CD4-positive, CD25-positive, alpha-beta regulatory T cell (primary cell): ENCODE results near the gene ANKRD66. TPM values are rescaled to one million over a fixed set of nuclear protein-coding genes. Genes with fewer than 3 reads are reported as not detected.

Experiments used
- ATAC-seq, 2 donors: fragments of 150-1000 bp; cut with Tn5 transposase; one replicate each; pipeline ENCODE4 v1.10.0; 2021; ENCODE audit warnings: low read depth in 2 of 2, moderate number of reproducible peaks in 2 of 2, moderate library complexity in 1 of 2
- DNase-seq, 3 donors: peaks; one replicate each; pipeline versions ENCODE4 v3.0.0 to v3.0.0-alpha.2; 2012 to 2022; ENCODE audit warnings: mixed read lengths in 1 of 3
- H3K27ac ChIP-seq: one replicate; pipeline ENCODE4 v1.7.0; 2013; ENCODE audit warnings: mild to moderate bottlenecking, low read length; ENCODE audit not compliant: insufficient read depth, poor library complexity, severe bottlenecking
- H3K27me3 ChIP-seq: one replicate; pipeline ENCODE4 v1.7.0; 2013; ENCODE audit warnings: low read length; ENCODE audit not compliant: control insufficient read depth, insufficient read depth
- H3K36me3 ChIP-seq: one replicate; pipeline ENCODE4 v1.7.0; 2013; ENCODE audit warnings: mild to moderate bottlenecking, low read length, moderate library complexity; ENCODE audit not compliant: control insufficient read depth, insufficient read depth
- H3K4me1 ChIP-seq: 2 replicates; pipeline ENCODE4 v1.7.0; 2013; ENCODE audit warnings: mild to moderate bottlenecking, low read length; ENCODE audit not compliant: insufficient read depth, control insufficient read depth, poor library complexity, severe bottlenecking
- H3K4me3 ChIP-seq: one replicate; pipeline ENCODE4 v1.7.0; 2013; ENCODE audit warnings: low read depth, mild to moderate bottlenecking, low read length, moderate library complexity
- H3K9me3 ChIP-seq, 2 experiments: 1 replicate in 1 of 2; 2 replicates in 1 of 2; pipeline ENCODE4 v1.7.0; 2013; ENCODE audit warnings: low read length in 2 of 2, mild to moderate bottlenecking in 1 of 2, moderate library complexity in 1 of 2; ENCODE audit not compliant: control insufficient read depth in 2 of 2
- H3K27ac Mint-ChIP-seq, 3 donors: one replicate each; pipeline ENCODE4 v1.8.0; 2020 to 2022; ENCODE audit warnings: mild to moderate bottlenecking in 3 of 3, mixed read lengths in 3 of 3, moderate library complexity in 2 of 3
- H3K27me3 Mint-ChIP-seq: one replicate; pipeline ENCODE4 v1.8.0; 2022; ENCODE audit warnings: mild to moderate bottlenecking, mixed read lengths
- H3K36me3 Mint-ChIP-seq: one replicate; pipeline ENCODE4 v1.8.0; 2020; ENCODE audit warnings: mixed read lengths
- H3K4me1 Mint-ChIP-seq, 4 donors: one replicate each; pipeline ENCODE4 v1.8.0; 2020 to 2022; ENCODE audit warnings: mixed read lengths in 4 of 4, mild to moderate bottlenecking in 1 of 4
- H3K4me3 Mint-ChIP-seq, 4 donors: one replicate each; pipeline ENCODE4 v1.8.0; 2020 to 2022; ENCODE audit warnings: mild to moderate bottlenecking in 4 of 4, mixed read lengths in 4 of 4, moderate library complexity in 3 of 4
- H3K9me3 Mint-ChIP-seq, 7 donors: one replicate each; pipeline ENCODE4 v1.8.0; 2020 to 2022; ENCODE audit warnings: mixed read lengths in 7 of 7, mild to moderate bottlenecking in 3 of 7, moderate library complexity in 2 of 7
- polyA plus RNA-seq, 4 donors: library from polyadenylated mRNA; unstranded; fragments of 300-500 nt; fragmentation: Illumina TruSeq; gene quantifications; one replicate each; pipeline ENCODE4 v1.2.3, GENCODE V29; 2021
- total RNA-seq: library from RNA; stranded (reverse); gene quantifications from one replicate; pipeline ENCODE4 v1.2.3, GENCODE V29; 2022

The ANKRD66 gene
- total and polyA plus RNA-seq, 5 donors from 2014 or later, result not detected

DNA sequence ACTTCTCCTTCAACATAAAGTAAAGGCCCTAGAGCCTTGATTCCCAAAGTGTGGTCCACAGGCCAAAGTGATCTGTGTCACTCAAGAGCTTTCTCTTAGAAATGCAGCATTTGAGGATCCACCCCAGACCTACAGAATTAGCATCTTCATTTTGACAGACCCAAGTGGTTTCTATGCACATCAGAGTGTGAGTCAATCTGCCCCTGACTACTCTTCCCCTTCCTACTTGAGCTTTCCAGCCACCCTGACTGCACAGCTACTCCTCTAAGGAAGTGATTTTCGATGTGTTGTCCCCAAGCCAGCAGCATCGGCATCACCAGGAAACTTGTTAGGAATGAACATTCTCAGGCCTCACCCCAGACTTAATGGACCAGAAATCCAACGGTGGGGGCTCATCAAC lies 49.1 kb downstream of the ANKRD66 start:
- H3K4me1 Mint-ChIP-seq, result no peaks in the 10 kb centered on the region
- H3K27me3 Mint-ChIP-seq, result no peaks in the 10 kb centered on the region
- no peaks in the 10 kb centered on the region for H3K4me1 ChIP-seq
- H3K9me3 ChIP-seq, result no peaks in the 10 kb centered on the region
- H3K36me3 ChIP-seq, result no peaks in the 10 kb centered on the region
- no peak overlapping the region for H3K4me3 ChIP-seq
- H3K27ac ChIP-seq, result no peak overlapping the region
- H3K27me3 ChIP-seq, result no peaks in the 10 kb centered on the region
- H3K36me3 Mint-ChIP-seq, result no peaks in the 10 kb centered on the region
- H3K4me3 Mint-ChIP-seq, result no peak overlapping the region
- peaks cover 0 to 2% (median 0%) of the 10 kb centered on the region in 7 donors for H3K9me3 Mint-ChIP-seq
- H3K27ac Mint-ChIP-seq, result no peak overlapping the region
- DNase-seq (no peak), ATAC-seq (no peak)

DNA sequence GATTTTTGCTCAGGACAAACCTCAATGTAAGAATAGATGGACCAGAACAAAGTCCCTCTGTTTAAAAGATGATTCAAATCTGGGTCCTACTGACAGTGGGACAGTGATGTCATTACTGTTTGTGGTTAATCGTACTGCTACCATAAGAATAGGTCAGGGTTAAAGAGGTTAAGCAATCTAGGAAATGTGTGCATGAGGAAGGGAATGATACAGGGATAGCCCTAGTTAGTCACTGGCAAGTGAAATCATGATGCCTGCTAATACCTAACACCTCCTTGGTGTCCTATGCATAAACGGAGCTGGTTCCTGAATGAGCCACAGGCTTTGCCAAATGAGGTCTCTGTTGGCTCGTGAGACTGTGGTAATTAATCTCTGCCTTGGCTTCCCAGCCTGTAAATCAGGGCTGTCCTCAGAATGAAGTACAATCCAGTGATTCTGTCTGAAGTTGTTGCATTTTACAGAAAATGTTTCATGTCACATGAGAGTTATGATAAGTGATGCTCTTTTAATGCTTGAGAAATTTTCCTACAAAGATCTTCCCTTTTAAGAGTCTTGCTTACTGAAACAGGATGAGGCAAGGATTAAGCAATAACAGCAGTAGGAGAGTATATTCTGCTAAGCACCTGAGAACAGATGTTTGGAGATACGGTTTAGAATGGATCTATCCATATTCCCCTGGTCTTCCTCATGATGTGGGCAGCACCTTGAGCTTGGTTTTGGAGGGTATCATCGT lies 50.3 kb downstream of the ANKRD66 start:
- H3K36me3 ChIP-seq, result no peaks in the 10 kb centered on the region
- no peak for DNase-seq
- no peaks in the 10 kb centered on the region for H3K27me3 ChIP-seq
- Mint-ChIP-seq H3K4me1 (no peaks in the 10 kb centered on the region), H3K36me3 (no peaks in the 10 kb centered on the region), H3K9me3 (peaks cover 0 to 2% (median 0%) of the 10 kb centered on the region in 7 donors), H3K27ac (no peak overlapping the region), H3K4me3 (no peak overlapping the region), H3K27me3 (no peaks in the 10 kb centered on the region)
- ATAC-seq, result no peak
- H3K27ac ChIP-seq, result no peak overlapping the region
- H3K4me3 ChIP-seq, result no peak overlapping the region
- H3K9me3 ChIP-seq, result no peaks in the 10 kb centered on the region
- H3K4me1 ChIP-seq, result no peaks in the 10 kb centered on the region

DNA sequence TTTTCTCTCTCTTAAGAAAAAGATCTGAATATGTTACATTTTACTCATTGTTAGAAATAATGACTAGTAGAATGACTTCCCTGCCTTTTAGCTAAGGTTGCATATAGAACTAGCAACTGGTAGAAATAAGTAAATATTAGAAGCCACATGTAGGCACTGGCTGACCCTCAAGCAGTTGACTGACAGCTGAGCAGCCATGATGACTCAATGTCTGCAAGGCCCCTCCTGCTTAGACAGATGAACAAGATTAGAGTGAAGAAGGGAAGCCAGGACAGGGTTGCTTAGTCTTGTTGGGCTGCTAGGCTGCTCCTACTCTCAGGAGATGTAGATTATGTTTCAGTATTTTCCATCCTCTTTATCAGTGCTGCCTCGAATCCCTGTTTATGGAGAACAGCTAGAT lies 52.9 kb downstream of the ANKRD66 start:
- H3K27ac ChIP-seq, result no peak overlapping the region
- H3K4me3 ChIP-seq, result no peak overlapping the region
- H3K4me1 ChIP-seq, result no peaks in the 10 kb centered on the region
- no peaks in the 10 kb centered on the region for H3K36me3 ChIP-seq
- no peaks in the 10 kb centered on the region for H3K9me3 ChIP-seq
- no peaks in the 10 kb centered on the region for H3K4me1 Mint-ChIP-seq
- H3K27me3 ChIP-seq, result no peaks in the 10 kb centered on the region
- no peak for DNase-seq
- no peak overlapping the region for H3K27ac Mint-ChIP-seq
- H3K9me3 Mint-ChIP-seq, result peaks cover 0 to 2% (median 0%) of the 10 kb centered on the region in 7 donors
- no peak overlapping the region for H3K4me3 Mint-ChIP-seq
- no peaks in the 10 kb centered on the region for H3K36me3 Mint-ChIP-seq
- no peak for ATAC-seq
- H3K27me3 Mint-ChIP-seq, result no peaks in the 10 kb centered on the region

DNA sequence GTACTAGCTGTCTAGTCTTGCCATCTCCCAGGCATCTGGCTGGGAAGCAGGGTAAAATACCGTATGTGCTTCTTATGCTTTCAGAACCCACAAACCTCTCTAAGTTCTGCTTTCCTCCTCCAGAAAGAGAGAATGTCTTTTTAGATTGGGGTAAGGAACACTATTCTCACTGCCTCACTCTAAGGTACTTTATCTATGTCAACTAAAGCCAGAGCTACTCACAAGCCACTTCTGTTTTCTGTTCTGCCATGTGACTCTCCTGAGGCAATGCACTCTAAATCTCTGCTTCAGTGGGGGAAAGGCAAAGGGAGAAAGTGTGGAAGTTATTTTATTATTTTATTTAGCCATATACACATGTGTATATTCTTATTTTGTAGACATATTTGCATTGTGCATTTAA lies 62.1 kb downstream of the ANKRD66 start:
- no peaks in the 10 kb centered on the region for H3K36me3 Mint-ChIP-seq
- H3K4me1 Mint-ChIP-seq, result no peaks in the 10 kb centered on the region
- ATAC-seq (no peak), DNase-seq (no peak)
- peaks cover 0 to 8% (median 4%) of the 10 kb centered on the region in 7 donors for H3K9me3 Mint-ChIP-seq
- H3K27ac Mint-ChIP-seq, result no peak overlapping the region
- Histone ChIP-seq H3K4me3 (no peak overlapping the region), H3K4me1 (no peaks in the 10 kb centered on the region), H3K36me3 (no peaks in the 10 kb centered on the region), H3K9me3 (no peaks in the 10 kb centered on the region), H3K27ac (no peak overlapping the region), H3K27me3 (no peaks in the 10 kb centered on the region)
- H3K27me3 Mint-ChIP-seq, result no peaks in the 10 kb centered on the region
- H3K4me3 Mint-ChIP-seq, result no peak overlapping the region

Other genes starting within 250 kb of the ANKRD66 start
- not detected for gene CYP39A1, start 94.1 kb upstream of the ANKRD66 start, total RNA-seq
- under 1 TPM in 1 of 4 donors, not detected in 3; 0.33 TPM for gene CYP39A1, start 94.1 kb upstream of the ANKRD66 start, polyA plus RNA-seq
- gene SLC25A27, start 94.0 kb upstream of the ANKRD66 start, total RNA-seq, result 0.54 TPM
- under 1 TPM in 1 of 4 donors, not detected in 3; 0.15 TPM for gene SLC25A27, start 94.0 kb upstream of the ANKRD66 start, polyA plus RNA-seq
- not detected for gene TDRD6, start 59.0 kb upstream of the ANKRD66 start, total RNA-seq
- gene TDRD6, start 59.0 kb upstream of the ANKRD66 start, polyA plus RNA-seq, result not detected
- gene PLA2G7, start 11.6 kb upstream of the ANKRD66 start, total RNA-seq, result not detected
- gene PLA2G7, start 11.6 kb upstream of the ANKRD66 start, polyA plus RNA-seq, result not detected
- not detected for gene MEP1A, start 46.5 kb downstream of the ANKRD66 start, total RNA-seq
- not detected for gene MEP1A, start 46.5 kb downstream of the ANKRD66 start, polyA plus RNA-seq
- not detected for gene ADGRF5, start 175.0 kb downstream of the ANKRD66 start, total RNA-seq
- gene ADGRF5, start 175.0 kb downstream of the ANKRD66 start, polyA plus RNA-seq, result not detected